Measurements from ENCODE around the gene AHDC1.

The AHDC1 gene

DNA sequence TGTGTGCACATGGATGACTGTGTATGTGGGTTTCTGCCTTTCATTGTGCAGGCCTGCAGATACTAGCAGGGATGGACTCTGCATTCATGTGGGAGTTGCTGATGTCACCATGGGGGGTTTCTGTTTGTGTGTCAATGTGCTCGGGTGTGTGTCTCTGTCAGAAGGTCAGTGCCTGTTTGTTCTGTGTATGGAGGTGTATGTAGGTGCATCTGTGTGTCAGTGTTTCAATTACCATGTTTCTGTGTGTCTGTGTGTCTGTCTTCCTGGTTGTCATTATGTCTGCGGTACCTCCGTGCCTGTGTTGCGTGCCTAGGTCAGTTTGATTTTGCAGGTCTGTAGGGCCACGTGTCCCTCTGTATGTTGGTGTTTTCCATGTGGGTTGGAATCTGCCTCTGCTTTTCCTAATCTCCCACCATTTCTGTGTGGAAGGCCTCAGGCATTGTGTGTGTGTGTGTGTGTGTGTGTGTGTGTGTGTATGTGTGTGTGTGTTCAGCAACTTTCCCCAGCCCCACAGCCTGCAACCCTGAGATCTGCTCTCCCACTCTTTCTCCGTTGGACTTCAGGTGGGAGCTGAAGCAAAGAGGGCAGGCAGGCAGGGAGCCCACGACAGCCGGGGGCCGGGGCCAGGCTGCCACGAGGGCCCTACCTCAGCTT is 77.2 kb downstream of the AHDC1 start:
- DNase-seq: peak; percentile 26

DNA sequence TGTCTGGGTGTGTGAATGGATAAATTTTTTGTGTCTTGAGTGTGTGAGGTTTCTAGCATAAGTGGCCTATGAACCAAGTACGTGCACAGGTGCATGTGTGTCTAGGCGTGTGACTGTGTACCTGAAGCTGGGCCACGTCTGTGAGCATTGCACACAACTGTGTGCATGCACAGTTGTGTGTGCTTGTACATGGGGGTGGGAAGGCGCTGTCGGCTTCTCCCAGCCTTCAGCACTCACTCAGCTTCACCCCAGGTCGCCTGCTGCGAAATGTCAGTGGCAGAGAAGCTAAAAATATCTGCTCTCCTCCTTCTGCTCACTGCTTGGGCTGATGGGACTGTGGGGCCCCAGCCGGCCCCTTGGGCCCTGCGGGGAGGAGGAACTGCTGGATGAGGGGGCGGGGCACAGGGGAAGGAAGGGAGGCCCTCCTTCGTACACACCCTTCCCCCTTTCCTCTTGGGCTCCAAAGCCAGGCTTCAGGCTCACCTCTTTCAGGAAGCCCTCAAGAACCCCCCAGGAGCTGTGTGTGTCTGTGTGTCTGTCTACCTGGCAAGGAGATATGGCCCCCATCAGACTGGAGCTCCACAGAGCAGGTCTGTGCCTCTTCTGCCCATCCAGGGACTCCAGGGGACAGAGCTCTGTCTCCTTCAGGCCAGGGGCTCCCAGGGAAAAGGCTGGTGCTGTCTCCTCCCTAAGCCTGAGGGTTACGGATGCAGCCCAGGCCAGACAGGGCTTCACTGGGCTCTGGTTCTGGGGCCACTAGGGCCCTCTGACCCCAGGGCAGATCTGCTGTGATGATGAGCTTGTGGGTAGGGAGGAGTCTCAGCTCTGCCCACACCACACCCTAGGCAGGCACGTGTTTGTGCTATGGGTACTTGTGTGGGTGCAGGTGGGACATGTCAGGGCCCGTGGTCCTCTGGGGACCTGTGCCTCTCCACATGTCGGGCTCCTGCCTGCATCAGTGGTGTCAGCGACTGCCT is 78.4 kb downstream of the AHDC1 start:
- DNase-seq: peak; percentile 60

DNA sequence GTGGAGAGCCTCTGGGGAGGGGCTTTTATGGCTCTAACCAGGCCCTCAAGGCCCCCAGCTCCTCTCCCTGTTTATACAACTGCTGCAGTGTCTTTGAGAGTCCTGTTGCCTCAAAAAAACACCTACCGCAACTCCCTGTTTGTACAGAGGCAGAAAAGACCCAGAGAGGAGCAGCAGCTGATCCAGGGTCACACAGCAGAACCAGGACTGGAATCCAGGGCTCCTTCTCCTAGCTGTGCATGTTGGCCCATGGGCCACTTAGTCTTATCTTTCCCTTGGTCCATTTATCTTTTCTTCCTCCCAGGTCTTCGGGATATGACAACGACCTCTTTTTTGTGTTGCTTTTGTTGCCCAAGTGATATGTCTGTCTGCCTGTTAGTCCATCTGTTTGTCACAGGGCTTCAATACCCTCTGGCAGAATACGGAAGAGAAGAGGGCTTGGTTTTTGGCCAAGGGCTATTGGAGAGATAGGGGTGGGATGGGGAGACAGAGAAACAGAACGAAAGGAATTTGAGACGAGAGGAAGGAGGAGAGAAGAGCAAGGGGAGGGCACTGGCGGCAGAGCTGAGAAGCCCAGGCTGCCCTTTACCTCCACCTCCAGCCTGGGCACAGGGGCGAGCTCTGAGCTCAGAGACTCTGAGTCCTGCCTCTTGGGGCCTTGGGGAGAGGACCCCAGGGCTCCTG is 80.5 kb downstream of the AHDC1 start:
- DNase-seq: no peak

DNA sequence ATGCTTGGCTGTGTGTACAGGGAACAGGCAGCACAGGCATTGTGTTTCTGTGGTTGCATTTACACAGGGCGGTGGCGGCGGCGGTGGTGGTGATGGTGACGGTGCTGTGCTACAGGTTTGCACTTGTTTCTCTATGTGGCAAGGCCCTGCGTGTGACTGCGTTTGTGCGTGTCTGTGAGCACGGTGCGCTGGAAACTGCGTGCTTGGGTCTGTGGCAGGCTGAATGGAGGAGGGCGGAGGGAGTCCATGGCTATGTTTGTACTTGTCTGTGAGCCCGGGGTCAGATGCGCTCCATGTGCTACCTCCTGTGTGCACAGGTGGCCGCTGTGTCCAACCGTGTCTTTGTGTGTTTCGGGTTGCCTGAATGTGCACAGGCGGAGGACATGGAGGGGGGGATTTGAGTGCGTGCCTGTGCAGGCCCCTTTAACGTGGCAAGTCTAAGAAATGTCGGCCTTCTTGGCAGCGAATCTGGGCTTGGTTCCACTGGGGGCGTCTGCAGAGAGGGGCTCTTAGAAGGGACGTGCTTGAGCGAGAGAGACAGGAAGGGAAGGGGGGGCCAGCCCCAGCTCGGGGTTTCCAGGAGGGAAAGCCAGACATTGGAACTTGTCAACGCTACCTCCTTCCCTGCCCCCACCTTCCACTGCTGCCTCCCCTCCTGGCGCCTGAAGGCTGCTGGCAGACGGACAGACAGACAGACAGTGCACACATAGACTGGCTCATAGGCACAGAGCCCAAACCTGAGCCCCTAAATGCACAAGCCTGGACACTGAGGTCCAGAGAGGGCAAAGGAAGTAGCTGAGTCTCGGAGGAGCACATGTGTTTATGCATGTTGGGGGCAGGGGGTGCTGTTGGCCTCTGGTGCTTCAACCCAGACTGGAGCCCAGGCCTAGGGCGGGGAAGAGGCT is 81.3 kb downstream of the AHDC1 start:
- peak; percentile 76 for DNase-seq

DNA sequence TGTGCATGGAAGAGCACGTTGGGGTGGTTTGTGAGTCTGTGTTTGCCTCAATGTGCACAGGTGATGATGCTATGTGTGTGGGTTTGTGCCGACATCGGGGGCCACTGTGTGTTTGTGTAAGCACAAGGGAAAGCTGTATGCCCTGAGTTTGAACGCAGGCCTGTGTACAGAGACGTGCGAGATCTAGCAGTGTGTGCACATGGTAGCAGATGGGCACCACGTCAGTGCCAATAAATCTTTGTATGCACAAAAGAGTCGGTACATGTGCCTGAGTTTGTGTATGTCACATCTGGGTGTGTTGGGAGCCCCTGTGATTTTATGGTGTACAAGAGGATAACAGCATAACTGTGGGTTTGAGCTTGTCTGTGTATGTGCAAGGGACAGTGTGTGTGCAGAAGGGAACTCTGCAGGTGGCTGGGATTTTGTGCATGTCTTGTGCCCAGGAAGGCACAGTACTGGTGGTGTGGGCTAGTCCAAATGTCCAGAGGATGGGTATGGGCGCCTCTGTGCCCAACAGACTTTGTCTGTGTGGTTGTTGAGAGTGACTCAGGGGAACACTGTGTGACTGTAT is 82.0 kb downstream of the AHDC1 start:
- DNase-seq: no peak

DNA sequence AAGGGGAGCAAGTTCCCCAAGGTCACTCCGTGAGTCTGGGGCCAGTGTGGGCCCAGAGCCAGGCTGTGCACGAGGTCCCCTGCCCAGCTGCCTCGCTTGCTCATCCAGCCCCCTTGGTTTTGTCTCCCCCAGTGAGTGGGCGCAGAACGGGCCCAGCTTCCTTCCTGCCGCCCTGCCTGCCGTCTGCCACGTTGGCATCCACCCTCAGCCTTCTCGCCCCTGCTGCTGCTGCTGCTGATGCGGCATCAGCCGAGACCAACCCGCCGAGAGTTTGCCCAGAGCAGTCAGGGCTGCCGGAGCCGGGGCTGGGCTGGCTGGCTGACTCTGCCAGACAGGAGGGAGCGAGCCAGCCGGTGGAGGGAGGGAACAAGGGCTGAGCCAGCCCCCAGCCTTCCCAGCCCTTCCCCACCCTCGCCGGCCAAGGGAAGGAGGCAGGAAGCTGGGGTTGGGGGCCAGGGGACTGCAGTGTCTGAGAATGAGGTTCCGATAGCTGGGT is 82.6 kb downstream of the AHDC1 start:
- peak; percentile 59 for DNase-seq

DNA sequence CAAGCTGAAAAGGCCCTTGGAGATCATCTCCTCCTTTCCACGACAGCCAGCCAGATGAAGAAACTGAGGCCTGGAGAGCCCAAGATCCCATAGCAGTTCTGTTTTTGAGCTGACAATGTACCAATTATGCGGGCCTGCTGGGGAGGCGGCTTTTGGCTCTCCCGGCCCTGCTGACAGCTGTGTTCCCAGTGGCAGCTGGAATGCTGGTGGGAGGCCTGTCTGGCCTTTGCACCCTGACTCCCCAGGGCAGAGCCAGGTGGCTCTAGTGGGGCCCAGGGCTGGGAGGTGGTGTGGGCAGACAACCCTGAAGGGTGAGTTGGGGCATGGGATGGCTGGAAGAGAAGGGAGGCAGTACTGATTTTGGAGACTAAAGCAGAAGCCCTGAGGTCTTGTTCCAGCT is 83.3 kb downstream of the AHDC1 start:
- DNase-seq: no peak

DNA sequence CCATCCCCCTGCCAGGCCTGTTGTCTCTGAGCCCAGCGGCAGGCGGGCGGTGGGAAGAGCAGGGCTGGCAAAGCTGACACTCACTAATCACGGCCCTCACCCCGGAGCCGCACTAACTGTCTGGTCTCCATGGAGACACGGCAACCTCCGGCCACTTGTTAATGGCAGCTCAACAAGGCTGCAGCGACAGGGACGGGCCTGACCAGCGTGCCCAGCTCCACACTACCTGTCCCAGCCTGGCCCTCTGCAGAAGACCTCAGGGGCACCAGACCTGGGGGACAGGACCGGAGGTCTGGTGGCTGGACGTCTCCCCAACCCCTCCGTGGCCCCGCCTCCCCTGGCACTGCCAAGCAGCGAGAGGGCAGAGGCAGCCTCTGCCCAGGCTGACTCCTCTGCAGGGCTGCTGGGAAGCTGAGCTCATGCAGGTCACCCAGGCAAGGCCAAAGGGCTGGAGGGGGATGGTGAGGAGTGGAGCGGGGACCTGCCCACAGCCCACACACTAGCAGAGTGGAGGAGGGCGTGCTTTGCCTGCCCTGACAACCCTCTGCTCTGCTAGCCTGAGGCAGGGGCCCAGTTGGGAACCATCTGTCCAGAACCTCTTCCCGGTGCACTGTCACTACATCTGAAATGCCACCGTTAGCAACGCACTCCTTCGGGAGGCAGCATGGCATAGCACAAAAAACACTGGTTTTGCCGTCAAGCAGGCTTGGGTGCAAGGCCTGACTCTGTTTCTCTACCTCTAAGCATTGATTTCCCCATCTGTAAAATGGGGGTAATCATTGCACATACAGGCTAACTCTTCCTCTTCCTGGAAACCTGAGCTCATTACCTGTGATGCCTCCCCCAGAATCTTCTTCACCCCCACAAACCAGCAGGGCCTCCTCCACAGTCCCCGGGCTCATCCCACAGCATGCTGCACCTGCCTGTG is 84.3 kb downstream of the AHDC1 start:
- no peak for DNase-seq

DNA sequence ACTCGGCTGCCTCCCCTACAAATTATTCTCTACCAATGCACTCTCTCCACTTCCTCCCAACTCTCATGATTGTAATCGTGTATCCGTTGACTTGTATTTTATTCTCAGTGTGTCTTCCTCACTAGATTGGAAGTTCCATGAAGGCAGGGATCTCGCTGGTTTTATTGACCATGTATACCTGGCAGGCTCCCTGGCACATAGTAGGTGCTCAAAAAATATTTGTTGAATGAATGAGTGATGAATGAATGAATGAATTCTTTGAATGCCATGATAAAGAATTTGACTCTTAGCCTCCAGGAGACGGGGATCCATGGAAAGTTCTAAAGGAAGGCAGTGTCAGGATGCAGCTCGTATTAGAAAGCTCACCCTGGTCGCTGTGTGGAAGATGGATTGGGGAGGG is 85.1 kb downstream of the AHDC1 start:
- DNase-seq: no peak

DNA sequence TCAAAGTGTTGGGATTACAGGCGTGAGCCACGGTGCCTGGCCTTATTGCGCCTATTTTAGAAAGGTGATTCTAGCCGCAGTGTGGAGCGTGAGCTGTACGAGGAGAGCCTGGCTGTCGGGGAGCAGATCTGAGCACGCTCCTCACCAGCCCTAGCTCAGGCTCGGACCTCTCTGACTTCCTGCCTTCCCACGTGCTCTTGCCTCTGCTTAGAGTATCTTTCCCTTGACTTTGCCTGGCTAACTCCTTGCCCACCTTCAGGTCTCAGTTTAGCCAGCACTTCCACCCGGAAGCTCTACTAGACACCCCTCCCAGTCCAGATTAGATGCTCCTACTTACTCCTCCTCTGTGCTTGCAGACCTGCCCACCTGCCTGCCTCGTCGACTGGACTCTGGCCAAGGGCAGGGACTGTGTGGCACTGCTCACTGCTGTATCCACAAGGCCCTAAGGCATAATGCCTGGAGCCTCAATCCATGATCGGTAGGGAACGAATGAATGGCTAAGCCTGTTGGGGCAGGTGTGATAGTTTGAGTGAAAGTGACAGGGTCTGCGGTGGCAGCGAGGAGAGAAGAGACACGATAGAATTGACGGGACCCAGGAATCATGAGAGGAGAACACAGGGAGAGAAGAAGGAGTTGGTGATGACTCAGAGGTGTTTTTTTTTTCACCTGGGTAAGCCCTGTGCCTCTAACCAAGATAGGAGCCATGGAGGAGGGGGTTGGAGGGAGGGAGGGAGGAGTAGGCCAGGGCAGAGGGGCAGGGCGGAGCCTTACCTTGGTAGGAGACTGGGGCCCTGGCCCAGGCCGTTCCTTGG is 85.8 kb downstream of the AHDC1 start:
- no peak for DNase-seq

DNA sequence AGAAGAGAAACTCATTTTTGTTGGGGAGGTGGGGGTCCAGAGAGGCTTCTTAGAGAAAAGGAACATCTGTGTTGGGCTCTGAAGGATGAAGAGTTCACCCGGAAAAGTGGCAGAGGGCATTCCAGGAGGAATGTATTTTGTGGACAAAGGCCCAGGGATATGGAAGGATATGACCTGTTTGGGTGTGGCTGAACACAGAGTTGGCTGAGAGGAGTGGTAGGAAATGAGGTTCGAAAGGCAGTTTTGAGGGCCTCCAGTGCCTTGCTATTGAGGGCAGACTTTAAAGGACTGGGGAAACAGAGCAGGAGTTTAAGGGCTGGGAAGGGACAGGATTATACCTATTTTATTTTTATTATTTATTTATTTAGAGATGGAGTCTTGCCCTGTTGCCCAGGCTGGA is 86.6 kb downstream of the AHDC1 start:
- no peak for DNase-seq

DNA sequence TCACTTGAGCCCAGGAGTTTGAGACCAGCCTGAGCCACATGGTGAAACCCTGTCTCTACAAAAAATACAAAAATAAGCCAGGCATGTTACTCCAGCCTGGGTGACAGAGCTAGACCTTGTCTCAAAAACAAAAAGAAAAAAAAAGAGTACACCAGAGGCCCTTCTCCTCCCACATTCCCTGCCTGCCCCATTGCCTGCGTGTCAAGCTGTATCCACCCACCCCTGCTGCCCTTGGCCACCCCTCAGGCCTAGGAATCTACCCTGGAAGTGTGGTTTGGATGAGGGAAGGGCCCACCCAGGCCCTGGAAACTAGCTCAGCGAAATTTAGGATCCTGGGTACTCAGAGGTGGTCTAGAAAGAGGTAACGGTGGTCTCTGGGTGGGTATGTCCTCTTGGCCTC is 88.3 kb downstream of the AHDC1 start:
- DNase-seq: no peak

DNA sequence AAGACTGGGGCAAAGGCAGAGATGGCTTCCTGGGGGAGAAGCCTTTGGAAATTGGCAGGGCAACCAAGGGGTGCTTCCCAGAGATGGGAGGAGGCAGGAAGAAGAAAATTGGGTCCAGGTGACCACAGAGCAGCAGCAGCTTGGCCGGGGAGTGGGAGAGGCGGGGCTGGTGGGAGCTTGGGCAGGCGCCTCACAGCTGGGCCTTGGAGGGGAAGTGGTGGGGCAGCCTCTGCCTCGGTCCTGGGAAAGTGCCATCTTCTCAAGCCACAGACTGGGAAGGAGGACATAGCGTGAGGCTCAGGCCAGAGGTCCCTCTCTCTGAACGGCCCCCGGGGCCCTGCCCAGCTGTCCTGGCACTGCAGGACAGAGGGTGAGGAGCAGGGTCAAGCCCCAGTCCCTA is 90.0 kb downstream of the AHDC1 start:
- no peak for DNase-seq

DNA sequence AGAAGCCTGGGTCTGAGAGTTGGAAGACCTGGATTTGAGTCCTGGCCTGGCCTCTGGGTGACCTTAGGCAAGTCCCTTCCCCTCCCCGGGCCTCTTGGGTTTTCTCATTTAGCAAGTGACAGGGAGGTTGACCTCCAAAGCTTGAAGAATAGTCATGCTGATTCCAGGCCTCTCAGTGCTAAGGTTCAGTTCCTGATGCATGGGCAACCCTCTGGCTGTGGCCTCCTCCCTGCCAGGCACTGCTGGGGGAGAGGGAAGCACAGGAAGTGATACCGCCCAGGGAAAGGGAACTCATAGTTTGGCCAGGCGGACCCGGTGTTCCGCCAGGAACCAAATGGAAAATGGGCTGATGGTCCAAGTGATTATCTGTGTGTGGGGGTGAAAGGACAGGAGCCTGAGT is 90.4 kb downstream of the AHDC1 start:
- DNase-seq: no peak

DNA sequence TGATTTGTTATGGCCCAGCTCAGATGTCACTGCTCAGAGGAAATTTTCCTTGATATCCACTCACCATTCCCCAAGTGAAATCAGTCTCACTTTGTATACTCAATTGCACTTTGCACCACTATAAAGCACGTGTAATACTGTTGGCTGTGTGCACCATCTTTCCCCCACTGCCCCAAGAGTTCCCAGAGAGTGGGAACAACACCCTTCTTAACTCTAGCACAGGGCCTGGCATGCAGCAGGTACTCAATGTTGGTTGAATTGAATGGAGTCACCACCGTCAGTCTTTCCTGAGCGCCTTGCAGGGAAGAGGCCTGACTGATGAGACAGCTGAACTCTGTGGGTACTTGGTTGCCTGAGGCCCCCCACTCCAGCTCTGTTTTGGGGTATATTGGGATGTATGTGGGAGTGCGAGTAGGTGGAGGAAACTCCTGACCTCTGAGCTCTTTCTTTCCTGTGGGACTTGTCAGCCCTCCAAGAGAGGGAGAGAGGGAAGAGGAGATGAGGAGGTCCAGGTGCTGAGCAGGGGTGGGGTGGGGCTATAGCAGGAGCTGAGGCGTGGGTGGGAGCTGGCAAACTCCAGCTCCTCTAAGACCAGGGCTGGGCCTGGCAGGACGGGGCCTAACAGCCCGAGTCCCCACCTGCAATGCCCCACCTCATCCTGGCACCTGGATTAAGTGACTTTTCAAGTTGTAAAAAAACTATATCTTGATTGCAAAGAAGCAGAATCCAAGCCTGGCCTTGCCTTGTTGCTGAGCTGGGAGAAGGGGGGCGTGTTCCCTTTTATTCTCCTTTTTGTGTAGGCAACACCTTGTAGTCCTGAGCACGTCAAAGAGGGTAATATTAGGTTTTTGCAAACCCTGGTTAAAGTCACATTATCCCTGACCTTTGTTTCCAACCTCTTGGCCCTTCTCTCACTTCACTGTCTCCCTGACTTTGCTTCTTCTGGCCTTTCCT is 94.5 kb downstream of the AHDC1 start:
- DNase-seq: no peak

DNA sequence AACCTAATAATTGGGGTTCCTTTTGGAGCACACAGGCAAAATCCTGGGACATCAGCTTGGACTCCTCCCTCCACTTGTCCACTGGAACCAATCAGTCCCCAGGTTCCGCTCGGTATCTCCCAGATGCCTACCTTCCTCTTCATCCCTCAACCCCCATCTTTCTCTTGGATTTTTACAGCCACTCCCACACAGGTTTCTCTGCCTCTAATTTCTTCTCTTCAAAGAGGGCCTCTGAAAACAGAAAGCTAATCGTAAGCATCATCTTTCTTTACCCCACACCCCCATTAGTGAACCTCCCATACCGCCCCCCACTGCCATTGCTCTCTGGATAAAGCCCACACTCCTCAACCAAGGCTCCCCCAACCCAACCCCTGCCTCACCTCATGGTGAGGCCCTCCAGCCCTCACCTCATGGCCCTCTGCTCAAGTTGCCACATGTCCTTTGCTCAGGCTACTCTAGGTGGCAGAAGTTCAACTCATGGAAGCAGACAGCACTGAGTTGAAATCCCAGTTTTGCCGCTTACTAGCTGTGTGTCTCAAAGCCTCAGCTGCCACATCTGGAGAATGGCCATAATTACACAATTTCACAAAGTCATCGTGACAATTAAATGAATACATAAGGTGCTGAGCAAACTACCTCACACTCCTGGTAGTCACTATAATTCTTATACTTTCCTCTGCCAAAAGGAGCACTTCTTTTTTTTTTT is 95.8 kb downstream of the AHDC1 start:
- no peak for DNase-seq

DNA sequence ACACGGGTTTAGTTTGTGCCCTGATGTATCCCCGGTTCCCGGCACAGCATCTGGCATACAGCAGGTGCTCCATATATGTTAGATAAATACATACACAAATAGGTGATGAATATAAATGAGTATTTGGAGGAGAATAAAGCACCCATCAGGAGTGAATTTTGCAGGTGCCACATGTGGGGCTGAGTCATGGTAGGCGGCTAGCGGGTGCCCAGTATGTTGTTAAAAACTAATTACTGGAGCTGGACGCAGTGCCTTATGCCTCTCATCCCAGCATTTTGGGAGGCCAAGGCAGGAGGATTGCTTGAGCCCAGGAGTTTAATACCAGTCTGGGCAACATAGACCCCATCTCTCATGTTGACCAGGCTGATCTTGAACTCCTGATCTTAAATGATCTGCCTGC is 97.2 kb downstream of the AHDC1 start:
- no peak for DNase-seq

DNA sequence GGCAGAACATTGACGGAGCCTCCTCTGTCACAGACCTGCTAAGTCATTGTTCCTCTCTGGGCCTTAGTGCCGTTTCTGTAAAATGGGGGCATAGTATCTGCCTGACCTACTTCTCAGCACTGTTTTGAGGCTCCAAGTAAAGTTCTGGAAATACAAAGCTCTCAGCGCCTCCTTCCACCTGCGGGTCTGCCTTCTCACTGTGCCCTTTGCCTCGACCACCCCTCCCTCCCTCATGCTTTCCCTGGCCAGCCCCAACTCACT is 98.6 kb downstream of the AHDC1 start:
- DNase-seq: no peak

All from stimulated activated CD4-positive, alpha-beta T cell treated with anti-CD3 and anti-CD28 coated beads, Interleukin-4, amount 100 ng/mL, for 24 hours (primary cell).